NK-92 treated with Interleukin-12 subunit alpha and Interleukin-12 subunit beta, amount 100 ng/mL, for 24 hours (cell line): ENCODE data around the gene SLC30A5.
"Not testable (repeated sequence)": the region's sequence is repeated elsewhere in the genome, so short reads cannot be mapped to it uniquely, and the experiment has no call there.

Experiments used
- DNase-seq: peaks from one replicate; lab custom pipeline; 2025; lab: John Stamatoyannopoulos, UW

SLC30A5 gene

DNA sequence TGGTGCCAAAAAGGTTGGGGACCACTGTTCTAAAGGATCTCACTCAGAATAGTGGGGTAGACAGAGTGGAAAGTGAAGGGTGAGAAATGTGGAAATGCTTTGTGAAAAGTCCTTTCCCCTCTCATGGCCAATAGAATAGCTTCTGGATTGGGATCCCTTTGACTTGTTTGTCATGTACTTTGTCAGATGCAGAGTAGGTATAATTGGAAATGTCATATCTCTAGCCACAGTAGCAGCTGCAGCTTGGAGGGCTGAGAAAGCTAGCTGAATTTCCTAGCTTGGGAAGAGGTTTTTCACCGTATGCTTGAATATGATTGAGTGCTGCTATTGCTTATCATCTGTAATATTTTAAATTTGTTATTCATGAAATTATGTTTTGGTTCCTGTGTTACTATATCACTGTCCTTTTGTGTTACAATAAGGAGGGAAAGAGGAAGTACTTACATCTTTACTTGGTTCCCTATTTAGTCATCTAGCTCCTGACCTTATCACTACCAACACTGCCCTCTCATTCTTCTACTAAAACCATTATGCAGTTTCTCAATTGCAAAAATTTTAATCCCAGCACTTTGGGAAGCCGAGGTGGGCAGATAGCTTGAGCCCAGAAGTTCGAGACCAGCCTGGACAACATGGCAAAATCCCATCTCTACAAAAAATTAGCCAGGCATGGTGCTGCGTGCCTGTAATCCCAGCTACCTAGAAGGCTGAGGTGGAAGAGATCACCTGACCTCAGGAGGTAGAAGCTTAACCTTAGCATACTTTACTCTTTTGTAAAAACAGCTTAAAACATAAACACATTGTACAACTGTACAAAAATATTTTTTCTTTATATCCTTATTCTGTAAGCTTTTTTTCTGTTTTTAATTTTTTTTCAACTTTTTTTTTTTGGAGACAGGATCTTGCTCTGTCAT, 12.4 kb downstream of the SLC30A5 start:
- DNase-seq = no peak

DNA sequence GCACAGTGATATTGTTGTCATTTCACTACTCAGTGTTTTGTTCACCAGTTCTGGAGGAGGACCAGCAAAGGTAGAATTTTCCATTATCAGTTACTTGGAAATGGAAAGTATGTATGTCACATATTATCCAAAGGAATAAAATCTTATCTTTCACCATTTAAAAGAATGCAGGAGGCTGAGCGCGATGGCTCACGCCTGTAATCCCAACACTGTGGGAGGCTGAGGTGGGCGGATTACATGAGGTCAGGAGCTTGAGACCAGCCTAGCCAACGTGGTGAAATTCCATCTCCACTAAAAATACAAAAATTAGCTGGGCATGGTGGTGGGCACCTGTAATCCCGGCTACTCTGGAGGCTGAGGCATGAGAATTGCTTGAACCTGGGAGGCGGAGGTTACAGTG, 14.6 kb downstream of the SLC30A5 start:
- not testable (repeated sequence) for DNase-seq

- no peak for DNase-seq
Observed at GRCh38 chr5:69113851-69114250, 20.0 kb downstream of the SLC30A5 start.

DNA sequence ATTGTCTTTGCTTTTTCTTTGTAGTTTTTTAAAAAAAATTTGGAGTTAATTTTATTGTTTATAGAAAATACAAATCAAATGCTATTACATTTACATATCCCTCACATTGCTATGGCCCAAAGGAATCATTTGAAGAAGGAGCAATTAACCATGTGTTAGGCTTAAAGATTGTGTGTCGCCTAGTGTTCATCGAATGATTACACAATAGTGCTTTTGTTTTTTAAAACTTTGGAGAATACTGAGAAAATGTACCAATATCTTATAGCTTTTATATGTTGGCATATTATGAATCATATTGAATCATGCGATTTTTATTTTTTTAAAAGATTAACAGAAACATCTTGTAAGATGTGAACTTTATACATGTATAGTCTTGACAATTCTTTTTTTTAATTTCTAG, 21.7 kb downstream of the SLC30A5 start:
- DNase-seq = no peak

GRCh38 chr5:69129413-69129812, 35.6 kb downstream of the SLC30A5 start:
- DNase-seq = no peak

DNA sequence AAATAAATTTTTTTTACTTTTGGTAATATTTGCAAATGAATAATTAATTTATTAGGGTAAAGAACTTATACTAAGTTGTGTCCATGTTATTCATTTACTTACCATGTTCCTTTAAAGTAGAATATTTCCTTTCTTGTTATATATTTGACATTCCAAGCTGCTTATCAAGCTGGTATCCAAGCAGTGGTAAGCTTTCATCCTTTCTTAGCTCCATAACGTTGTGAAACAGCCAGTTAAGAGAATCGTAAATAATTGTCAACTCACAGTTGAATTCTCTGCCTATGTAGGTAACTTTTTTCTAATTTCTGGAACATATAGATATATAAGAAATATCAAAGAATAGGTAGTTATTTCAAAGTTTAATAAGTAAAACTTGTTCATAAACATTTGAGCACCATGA, 36.4 kb downstream of the SLC30A5 start:
- no peak for DNase-seq

GRCh38 chr5:69131304-69131703, 37.5 kb downstream of the SLC30A5 start:
- DNase-seq = no peak

DNA sequence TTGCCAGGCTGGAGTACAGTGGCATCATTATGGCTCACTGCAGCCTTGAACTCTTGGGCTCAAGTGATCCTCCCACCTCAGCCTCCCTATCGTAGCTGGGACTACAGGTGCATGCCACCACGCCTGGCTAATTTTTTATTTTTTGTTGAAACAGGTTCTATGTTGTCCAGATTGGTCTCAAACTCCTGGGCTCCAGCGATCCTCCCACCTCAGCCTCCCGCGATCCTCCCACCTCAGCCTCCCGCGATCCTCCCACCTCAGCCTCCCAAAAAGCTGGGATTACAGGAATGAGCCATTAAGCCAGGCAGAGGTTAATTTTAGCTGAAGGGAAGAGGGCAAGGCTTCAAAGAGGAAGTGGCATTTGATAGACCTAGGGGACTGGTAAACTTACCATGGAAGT, 40.3 kb downstream of the SLC30A5 start:
- no peak for DNase-seq

DNA sequence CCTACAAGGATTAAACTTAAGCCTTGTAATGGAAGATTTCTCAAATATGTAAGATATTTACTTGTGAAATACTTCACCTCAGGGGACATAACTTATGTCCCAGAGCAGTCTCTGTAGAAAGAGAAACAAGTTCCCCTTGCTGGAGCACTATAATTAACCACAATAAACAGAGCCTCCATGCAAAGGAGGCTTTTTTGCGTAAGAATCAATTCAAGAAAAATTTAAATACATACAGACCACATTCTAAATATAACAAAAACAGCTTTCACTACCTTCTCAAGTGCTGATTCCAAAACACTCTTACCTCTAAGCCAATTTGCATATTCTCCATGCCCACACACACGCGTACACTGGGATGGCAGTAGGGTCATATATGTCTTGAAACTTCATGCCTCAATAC, 42.5 kb downstream of the SLC30A5 start:
- no peak for DNase-seq

DNA sequence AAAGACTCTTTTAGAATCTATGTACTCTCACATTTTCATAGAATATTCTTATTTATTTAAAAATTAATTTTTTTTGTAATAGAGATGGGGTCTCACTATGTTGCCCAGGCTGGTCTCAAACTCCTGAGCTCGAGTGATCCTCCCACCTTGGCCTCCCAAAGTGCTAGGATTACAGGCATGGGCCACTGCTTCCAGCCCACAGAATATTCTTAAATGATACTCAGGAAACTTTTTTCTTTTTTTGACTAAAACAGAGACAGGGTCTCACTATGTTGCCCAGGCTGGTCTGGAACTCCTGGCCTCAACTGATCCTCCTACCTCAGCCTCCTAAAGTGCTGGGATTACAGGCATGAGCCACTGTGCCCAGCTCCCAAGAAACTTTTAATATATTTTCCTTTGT, 43.4 kb downstream of the SLC30A5 start:
- not testable (repeated sequence) for DNase-seq

DNA sequence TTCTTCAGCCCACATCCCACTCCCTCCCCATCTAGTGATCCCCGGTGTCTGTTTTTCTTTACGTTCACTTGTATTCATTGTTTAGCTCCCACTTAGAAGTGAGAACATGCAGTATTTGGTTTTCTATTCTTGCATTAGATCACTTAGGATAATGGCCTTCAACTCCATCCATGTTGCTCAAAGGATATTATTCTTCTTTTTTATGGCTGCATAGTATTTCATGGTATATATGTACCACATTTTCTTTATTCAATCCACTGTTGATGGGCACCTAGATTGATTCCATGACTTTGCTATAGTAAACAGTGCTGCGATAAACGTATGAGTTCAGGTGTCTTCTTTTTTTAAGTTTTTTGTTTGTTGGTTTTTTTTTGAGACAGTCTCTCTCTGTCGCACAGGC, 44.0 kb downstream of the SLC30A5 start:
- DNase-seq = no peak

DNA sequence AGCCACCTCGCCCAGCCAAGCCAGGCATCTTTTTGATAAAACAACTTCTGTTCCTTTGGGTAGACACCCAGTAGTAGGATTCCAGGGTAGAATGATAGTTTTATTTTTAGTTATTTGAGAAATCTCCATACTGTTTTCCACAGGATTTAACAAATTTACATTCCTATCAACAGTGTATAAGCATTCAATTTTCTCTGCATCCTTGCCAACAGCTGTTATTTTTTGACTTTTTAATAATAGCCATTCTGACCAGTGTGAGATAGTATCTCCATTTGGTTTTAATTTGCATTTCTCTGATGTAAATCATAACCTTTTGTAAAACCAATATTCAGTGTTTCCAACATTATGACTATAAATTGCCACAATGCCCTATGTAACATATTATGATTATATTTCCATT, 45.0 kb downstream of the SLC30A5 start:
- no peak for DNase-seq

DNA sequence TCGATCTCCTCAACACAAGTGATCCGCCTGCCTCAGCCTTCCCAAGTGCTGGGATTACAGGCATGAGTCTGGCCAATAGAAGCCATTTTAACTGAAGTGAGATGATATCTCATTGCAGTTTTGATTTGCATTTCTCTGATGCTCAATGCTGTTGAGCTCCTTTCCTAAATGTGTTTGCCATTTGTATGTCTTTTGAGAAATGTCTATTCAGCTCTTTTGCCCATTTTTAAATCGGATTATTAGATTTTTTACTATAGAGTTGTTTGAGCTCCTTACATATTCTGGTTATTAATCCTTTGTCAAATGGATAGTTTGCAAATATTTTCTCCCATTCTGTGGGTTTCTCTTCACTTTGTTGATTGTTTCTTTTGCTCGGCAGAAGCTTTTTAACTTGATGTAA, 46.4 kb downstream of the SLC30A5 start:
- DNase-seq = not testable (repeated sequence)

GRCh38 chr5:69140827-69141226, 47.0 kb downstream of the SLC30A5 start:
- no peak for DNase-seq

- DNase-seq = not testable (repeated sequence)
Observed at GRCh38 chr5:69148576-69148975, 54.8 kb downstream of the SLC30A5 start.

DNA sequence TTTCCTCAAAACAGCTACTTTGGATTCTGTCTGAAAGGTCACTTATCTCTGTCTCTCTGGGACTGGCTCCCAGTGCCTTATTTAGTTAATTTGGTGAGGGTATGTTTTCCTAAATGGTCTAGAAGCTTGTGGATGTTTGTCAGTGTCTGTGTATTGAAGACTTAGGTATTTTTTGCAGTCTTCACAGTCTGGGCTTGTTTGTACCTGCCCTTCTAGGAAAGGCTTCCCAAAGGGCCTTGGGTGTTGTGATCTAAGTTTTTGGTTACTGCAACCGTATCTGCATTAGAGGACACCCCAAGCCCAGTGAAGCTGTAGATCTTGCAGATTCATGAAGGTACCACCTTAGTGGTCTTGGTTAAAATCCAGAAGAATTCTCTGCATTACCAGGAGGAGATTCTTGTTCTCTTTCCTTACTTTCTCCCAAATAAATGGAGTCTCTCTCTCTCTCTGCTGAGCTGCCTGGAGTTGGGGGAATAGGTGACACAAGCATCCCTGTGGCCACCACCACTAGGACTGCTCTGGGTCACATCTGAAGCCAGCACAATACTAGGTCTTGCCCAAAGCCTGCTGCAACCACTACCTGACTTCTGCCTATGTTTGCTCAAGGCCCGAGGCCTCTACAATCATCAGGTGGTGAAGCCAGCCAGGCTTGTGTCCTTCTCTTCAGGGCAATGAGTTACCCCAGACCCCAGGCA, 55.3 kb downstream of the SLC30A5 start:
- DNase-seq = no peak

- DNase-seq = no peak
Observed at GRCh38 chr5:69149676-69150010, 55.8 kb downstream of the SLC30A5 start.

DNA sequence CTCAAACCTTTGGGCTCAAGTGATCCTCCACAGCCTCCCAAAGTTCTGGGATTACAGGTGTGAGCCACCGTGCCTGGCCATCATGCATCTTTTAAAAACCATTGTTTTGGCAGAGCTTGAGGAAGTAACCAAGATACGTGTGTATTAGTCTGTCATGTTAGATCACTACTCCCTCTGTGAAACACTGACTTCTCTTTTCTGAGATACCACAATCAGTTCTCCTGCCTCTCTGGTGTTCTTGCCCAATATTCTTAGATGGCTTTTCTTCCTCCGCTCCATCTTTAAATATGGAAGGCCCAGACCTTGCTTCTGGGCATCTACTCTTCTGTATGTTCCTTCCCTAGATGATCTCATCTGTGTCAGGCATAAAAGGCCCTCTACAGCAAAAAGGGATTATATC, 58.9 kb downstream of the SLC30A5 start:
- no peak for DNase-seq

GRCh38 chr5:69156456-69156855, 62.6 kb downstream of the SLC30A5 start:
- DNase-seq = no peak

- no peak for DNase-seq
Observed at GRCh38 chr5:69158039-69158438, 64.2 kb downstream of the SLC30A5 start.

DNA sequence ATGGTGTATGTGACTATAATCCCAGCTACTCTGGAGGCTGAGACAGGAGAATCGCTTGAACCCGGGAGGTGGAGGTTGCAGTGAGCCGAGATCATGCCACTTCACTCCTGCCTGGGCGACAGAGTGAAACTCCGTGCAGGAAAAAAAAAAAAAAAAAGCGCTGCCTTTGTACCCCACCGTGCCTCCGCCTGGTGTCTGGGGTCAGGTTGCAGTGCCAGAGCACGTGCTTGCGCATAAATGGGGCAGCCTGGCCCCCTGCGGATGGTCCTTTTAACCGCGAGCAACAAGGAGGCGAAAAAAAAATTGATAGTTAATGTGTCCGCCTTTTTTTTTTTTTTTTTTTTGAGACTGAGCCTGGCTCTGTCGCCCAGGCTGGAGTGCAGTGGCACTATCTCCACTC, 66.8 kb downstream of the SLC30A5 start:
- no peak for DNase-seq

- peak; percentile 98 for DNase-seq
Observed at GRCh38 chr5:69166686-69167492, 73.1 kb downstream of the SLC30A5 start, which contains the start of gene CCNB1. Gene CCNB1, plus strand, starts transcription at chr5:69167150. Its CDS starts 113 bp downstream, at chr5:69167263.

- DNase-seq = no peak
Observed at GRCh38 chr5:69167493-69167855, 73.7 kb downstream of the SLC30A5 start.
